Omental fat pad (tissue), 4 donors: ENCODE data around the gene RECQL5. TPM values are rescaled to one million over a fixed set of nuclear protein-coding genes. Genes with fewer than 3 reads are reported as not detected.
"Not testable (repeated sequence)": the region's sequence is repeated elsewhere in the genome, so short reads cannot be mapped to it uniquely, and the experiment has no call there.

Source experiments
- ATAC-seq: fragments of 150-250 bp; one replicate; pipeline ENCODE4 v1.9.1; 2016; ENCODE audit warnings: mild to moderate bottlenecking, moderate library complexity; ENCODE audit not compliant: low FRiP score
- DNase-seq: peaks from one replicate; pipeline ENCODE4 v3.0.0-alpha.2; 2019; ENCODE audit warnings: low spot score
- total RNA-seq, 4 donors: library from RNA; depleted of rRNA; stranded (reverse); fragments of >200 nt; gene quantifications; one replicate each; pipeline ENCODE4 v1.1.0, GENCODE V29; 2016
- TF ChIP-seq, protein P1 (sequence below), 3 donors: fragments of 450-650 bp; IDR thresholded peaks; one replicate each; pipeline ENCODE4 v1.5.1; 2016 to 2017; ENCODE audit warnings: antibody characterized with exemption in 3 of 3, mild to moderate bottlenecking in 3 of 3, moderate library complexity in 2 of 3

Gene RECQL5
- total RNA-seq, 4 donors from 2014 or later: 10.9 to 20.6 (median 13.3) TPM

DNA sequence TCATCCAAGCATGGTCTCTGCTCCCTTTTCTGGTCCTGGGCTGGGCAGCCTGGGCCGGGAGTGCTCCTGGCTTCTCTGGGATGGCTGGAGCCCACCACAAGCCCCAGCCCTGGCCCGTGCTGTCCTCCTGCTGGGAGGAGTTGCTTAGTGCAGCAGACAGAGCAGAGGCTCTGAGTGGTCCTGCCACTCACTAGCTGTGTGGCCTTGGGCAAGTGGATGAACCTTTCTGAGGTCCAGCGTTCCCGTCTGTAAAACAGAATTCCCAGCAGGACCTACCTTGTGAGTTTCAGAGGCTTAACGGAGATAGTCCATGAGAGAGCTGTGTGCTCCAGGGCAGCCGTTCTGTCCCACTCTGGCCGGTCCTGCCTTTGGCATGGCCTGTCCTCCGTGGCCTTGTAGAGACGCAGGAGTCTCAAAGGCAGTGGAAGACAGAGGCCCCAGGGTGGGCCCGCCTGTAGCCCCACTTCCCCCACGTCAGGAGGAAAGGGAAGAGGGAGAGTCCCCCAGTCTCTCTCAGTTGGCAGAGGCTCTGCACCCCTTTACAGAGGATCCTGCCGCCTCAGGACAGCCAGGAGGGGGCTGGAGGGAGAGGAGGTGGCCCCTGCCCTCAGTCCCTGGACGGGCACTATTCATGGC, 71.6 kb downstream of the RECQL5 start:
- ATAC-seq (no peak), DNase-seq (no peak)
- TF ChIP-seq, protein P1, sequence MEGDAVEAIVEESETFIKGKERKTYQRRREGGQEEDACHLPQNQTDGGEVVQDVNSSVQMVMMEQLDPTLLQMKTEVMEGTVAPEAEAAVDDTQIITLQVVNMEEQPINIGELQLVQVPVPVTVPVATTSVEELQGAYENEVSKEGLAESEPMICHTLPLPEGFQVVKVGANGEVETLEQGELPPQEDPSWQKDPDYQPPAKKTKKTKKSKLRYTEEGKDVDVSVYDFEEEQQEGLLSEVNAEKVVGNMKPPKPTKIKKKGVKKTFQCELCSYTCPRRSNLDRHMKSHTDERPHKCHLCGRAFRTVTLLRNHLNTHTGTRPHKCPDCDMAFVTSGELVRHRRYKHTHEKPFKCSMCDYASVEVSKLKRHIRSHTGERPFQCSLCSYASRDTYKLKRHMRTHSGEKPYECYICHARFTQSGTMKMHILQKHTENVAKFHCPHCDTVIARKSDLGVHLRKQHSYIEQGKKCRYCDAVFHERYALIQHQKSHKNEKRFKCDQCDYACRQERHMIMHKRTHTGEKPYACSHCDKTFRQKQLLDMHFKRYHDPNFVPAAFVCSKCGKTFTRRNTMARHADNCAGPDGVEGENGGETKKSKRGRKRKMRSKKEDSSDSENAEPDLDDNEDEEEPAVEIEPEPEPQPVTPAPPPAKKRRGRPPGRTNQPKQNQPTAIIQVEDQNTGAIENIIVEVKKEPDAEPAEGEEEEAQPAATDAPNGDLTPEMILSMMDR (IDR thresholded peaks at IDR 0.05): no peak

- ATAC-seq: no peak
- no peak for DNase-seq
- TF ChIP-seq, protein P1 (IDR thresholded peaks at IDR 0.05): no peak
Measured at GRCh38 chr17:75594499-75595283, 72.3 kb downstream of the RECQL5 start.

GRCh38 chr17:75593430-75593829, 73.5 kb downstream of the RECQL5 start:
- not testable (repeated sequence) for ATAC-seq, DNase-seq

- DNase-seq (no peak), ATAC-seq (no peak)
- TF ChIP-seq, protein P1 (IDR thresholded peaks at IDR 0.05): no peak
Measured at GRCh38 chr17:75592348-75593020, 74.5 kb downstream of the RECQL5 start.

GRCh38 chr17:75591722-75592302, 75.1 kb downstream of the RECQL5 start:
- ATAC-seq (no peak), DNase-seq (no peak)
- TF ChIP-seq, protein P1 (IDR thresholded peaks at IDR 0.05): no peak

- ATAC-seq: no peak
- DNase-seq: no peak
- TF ChIP-seq, protein P1 (IDR thresholded peaks at IDR 0.05): no peak
Measured at GRCh38 chr17:75590849-75591721, 75.9 kb downstream of the RECQL5 start.
